Measurements from ENCODE around the gene ST3GAL3. TPM values are rescaled to one million over a fixed set of nuclear protein-coding genes. Genes with fewer than 3 reads are reported as not detected.

ST3GAL3 gene
- polyA plus RNA-seq, 1 donor (not counting 4 experiments of a cell fraction or from before 2014, with no cell fraction given) = 10.0 TPM

- Histone ChIP-seq H3K9me1 (ENCODE audit: control insufficient read depth, extremely low read depth, insufficient read depth, low read length) (no peaks in the 10 kb centered on the region), H3K9ac (ENCODE audit: control insufficient read depth, extremely low read depth, insufficient read depth, low read length) (peak overlapping the region; percentile 89), H3K9me3 (ENCODE audit: control insufficient read depth, low read depth, low read length) (no peaks in the 10 kb centered on the region), H3K27ac (ENCODE audit: control insufficient read depth, insufficient read depth, low read length) (peak overlapping the region; percentile 81), H3K36me3 (ENCODE audit: control insufficient read depth in 2 of 2, extremely low read depth in 1 of 2, insufficient read depth in 2 of 2, low read length in 2 of 2) (peaks cover 7 to 26% of the 10 kb centered on the region in 2 experiments), H2AFZ (ENCODE audit: control insufficient read depth, low read length) (no peak overlapping the region), H3K4me1 (ENCODE audit: control insufficient read depth, extremely low read depth, insufficient read depth, low read length) (peaks cover 64% of the 10 kb centered on the region), H4K20me1 (ENCODE audit: control insufficient read depth, extremely low read depth, insufficient read depth, low read length) (peaks cover 2% of the 10 kb centered on the region), H3K79me2 (ENCODE audit: control insufficient read depth, insufficient read depth, low read length) (peaks cover 39% of the 10 kb centered on the region), H3K4me2 (ENCODE audit: control insufficient read depth, extremely low read depth, insufficient read depth, low read depth, low read length) (peak overlapping the region; percentile 97), H3K27me3 (ENCODE audit: control insufficient read depth, extremely low read depth, insufficient read depth, low read length) (no peaks in the 10 kb centered on the region), H3K4me3 (ENCODE audit: control insufficient read depth in 2 of 3, extremely low read depth in 1 of 3, insufficient read depth in 2 of 3, low read depth in 1 of 3, low read length in 3 of 3) (peak overlapping the region; percentile 66 to 95 (median 80))
- DNase-seq (ENCODE audit: low read depth, low spot score) (no peak), FAIRE-seq (peak; percentile 5)
- dilution Hi-C loops (cut with MboI; ENCODE audit: extremely low pct_ligation_motif_present, low sequenced_read_pairs) = loop anchor here (25.0 kb wide), 2 partner anchors 98 to 223 kb away; partner anchors contain the start of gene ST3GAL3
- TF ChIP-seq EZH2 (IDR thresholded peaks at IDR 0.05; ENCODE audit: low read length) (no peak), CTCF (optimal IDR thresholded peaks at IDR 0.05 in 1 of 3, IDR thresholded peaks at IDR 0.05 in 1 of 3, conservative IDR thresholded peaks at IDR 0.05 in 1 of 3; ENCODE audit: extremely low read depth in 1 of 3, insufficient read depth in 2 of 3, low read length in 3 of 3) (no peak)
Measured at GRCh38 chr1:43934986-43935324, 227.6 kb downstream of the ST3GAL3 start.

GRCh38 chr1:43935711-43936427, 228.5 kb downstream of the ST3GAL3 start:
- Histone ChIP-seq H3K79me2 (ENCODE audit: control insufficient read depth, insufficient read depth, low read length) (peaks cover 39% of the 10 kb centered on the region), H3K27ac (ENCODE audit: control insufficient read depth, insufficient read depth, low read length) (peak overlapping the region; percentile 81), H3K4me2 (ENCODE audit: control insufficient read depth, extremely low read depth, insufficient read depth, low read depth, low read length) (peak overlapping the region; percentile 97), H2AFZ (ENCODE audit: control insufficient read depth, low read length) (no peak overlapping the region), H3K27me3 (ENCODE audit: control insufficient read depth, extremely low read depth, insufficient read depth, low read length) (no peaks in the 10 kb centered on the region), H3K4me3 (ENCODE audit: control insufficient read depth in 2 of 3, extremely low read depth in 1 of 3, insufficient read depth in 2 of 3, low read depth in 1 of 3, low read length in 3 of 3) (peak overlapping the region; percentile 66 to 95 (median 80)), H4K20me1 (ENCODE audit: control insufficient read depth, extremely low read depth, insufficient read depth, low read length) (peaks cover 2% of the 10 kb centered on the region), H3K9me3 (ENCODE audit: control insufficient read depth, low read depth, low read length) (no peaks in the 10 kb centered on the region), H3K9me1 (ENCODE audit: control insufficient read depth, extremely low read depth, insufficient read depth, low read length) (no peaks in the 10 kb centered on the region), H3K9ac (ENCODE audit: control insufficient read depth, extremely low read depth, insufficient read depth, low read length) (peak overlapping the region; percentile 89), H3K36me3 (ENCODE audit: control insufficient read depth in 2 of 2, extremely low read depth in 1 of 2, insufficient read depth in 2 of 2, low read length in 2 of 2) (peaks cover 7 to 20% of the 10 kb centered on the region in 2 experiments), H3K4me1 (ENCODE audit: control insufficient read depth, extremely low read depth, insufficient read depth, low read length) (peaks cover 55% of the 10 kb centered on the region)
- peak; percentile 96 for FAIRE-seq
- TF ChIP-seq CTCF (optimal IDR thresholded peaks at IDR 0.05 in 1 of 3, IDR thresholded peaks at IDR 0.05 in 1 of 3, conservative IDR thresholded peaks at IDR 0.05 in 1 of 3; ENCODE audit: extremely low read depth in 1 of 3, insufficient read depth in 2 of 3, low read length in 3 of 3) (no peak), EZH2 (IDR thresholded peaks at IDR 0.05; ENCODE audit: low read length) (no peak)
- no peak for DNase-seq (ENCODE audit: low read depth, low spot score)
- dilution Hi-C loops (cut with MboI; ENCODE audit: extremely low pct_ligation_motif_present, low sequenced_read_pairs) = loop anchor here (25.0 kb wide), 2 partner anchors 99 to 224 kb away; partner anchors contain the start of gene ST3GAL3

Measured in keratinocyte (primary cell).